Trophoblast cell (in vitro differentiated cells and primary cell): Measurements from ENCODE around the gene LUZP1.

Source experiments
- DNase-seq, 2 donors: peaks; one replicate each; pipeline ENCODE4 v3.0.0-alpha.2; 2016
- H2AFZ ChIP-seq: 2 replicates; pipeline ENCODE4 v1.6.1; 2013; ENCODE audit warnings: low read length, moderate library complexity, mild to moderate bottlenecking; ENCODE audit not compliant: insufficient read depth, poor library complexity
- H2AK5ac ChIP-seq: 2 replicates; pipeline ENCODE4 v1.6.1; 2013; ENCODE audit warnings: mild to moderate bottlenecking, low read length
- H2BK120ac ChIP-seq: 2 replicates; pipeline ENCODE4 v1.6.1; 2013; ENCODE audit warnings: low read length, mild to moderate bottlenecking, moderate library complexity; ENCODE audit not compliant: insufficient read depth, poor library complexity
- H2BK12ac ChIP-seq: 2 replicates; pipeline ENCODE4 v1.6.1; 2013; ENCODE audit warnings: mild to moderate bottlenecking, low read length, moderate library complexity
- H2BK5ac ChIP-seq: 2 replicates; pipeline ENCODE4 v1.6.1; 2013; ENCODE audit warnings: low read length, low read depth, moderate library complexity, mild to moderate bottlenecking; ENCODE audit not compliant: poor library complexity
- H3K14ac ChIP-seq: 2 replicates; pipeline ENCODE4 v1.6.1; 2013; ENCODE audit warnings: mild to moderate bottlenecking, low read length
- H3K18ac ChIP-seq: 2 replicates; pipeline ENCODE4 v1.6.1; 2013; ENCODE audit warnings: mild to moderate bottlenecking, low read length
- H3K23ac ChIP-seq: 2 replicates; pipeline ENCODE4 v1.6.1; 2013; ENCODE audit warnings: low read length
- H3K27ac ChIP-seq: 2 replicates; pipeline ENCODE4 v1.5.1; 2013; ENCODE audit warnings: low read depth, mild to moderate bottlenecking, inconsistent platforms, low read length, moderate library complexity
- H3K27me3 ChIP-seq: 2 replicates; pipeline ENCODE4 v1.6.1; 2013; ENCODE audit warnings: inconsistent platforms, mild to moderate bottlenecking, low read length, moderate library complexity; ENCODE audit not compliant: insufficient read depth
- H3K36me3 ChIP-seq, 2 experiments: 1 replicate in 1 of 2; 2 replicates in 1 of 2; pipeline ENCODE4 v1.6.1; 2013; ENCODE audit warnings: low read length in 2 of 2, mild to moderate bottlenecking in 2 of 2, moderate library complexity in 1 of 2; ENCODE audit not compliant: insufficient read depth in 2 of 2, control insufficient read depth in 1 of 2
- H3K4ac ChIP-seq: 2 replicates; pipeline ENCODE4 v1.6.1; 2013; ENCODE audit warnings: low read depth, mild to moderate bottlenecking, low read length, moderate library complexity
- H3K4me1 ChIP-seq, 2 experiments: 1 replicate in 1 of 2; 2 replicates in 1 of 2; pipeline ENCODE4 v1.6.1; 2013; ENCODE audit warnings: low read length in 2 of 2, mild to moderate bottlenecking in 2 of 2, moderate library complexity in 1 of 2; ENCODE audit not compliant: insufficient read depth in 2 of 2, control insufficient read depth in 1 of 2
- H3K4me2 ChIP-seq: 2 replicates; pipeline ENCODE4 v1.6.1; 2013; ENCODE audit warnings: inconsistent platforms, mild to moderate bottlenecking, low read length, moderate library complexity
- H3K4me3 ChIP-seq: 2 replicates; pipeline ENCODE4 v1.5.1; 2013; ENCODE audit warnings: mild to moderate bottlenecking, low read depth, low read length, inconsistent platforms
- H3K79me1 ChIP-seq: one replicate; pipeline ENCODE4 v1.6.1; 2013; ENCODE audit warnings: low read length
- H3K79me2 ChIP-seq: 2 replicates; pipeline ENCODE4 v1.6.1; 2013; ENCODE audit warnings: low read length, mild to moderate bottlenecking; ENCODE audit not compliant: control insufficient read depth, insufficient read depth, poor library complexity
- H3K9ac ChIP-seq: 2 replicates; pipeline ENCODE4 v1.6.1; 2013; ENCODE audit warnings: mild to moderate bottlenecking, low read length
- H3K9me3 ChIP-seq: 2 replicates; pipeline ENCODE4 v1.6.1; 2013; ENCODE audit warnings: low read depth, mild to moderate bottlenecking, control low read depth, inconsistent platforms, low read length; ENCODE audit not compliant: insufficient read depth
- H4K12ac ChIP-seq: 2 replicates; pipeline ENCODE4 v1.6.1; 2013; ENCODE audit warnings: low read depth, mild to moderate bottlenecking, low read length, moderate library complexity
- H4K8ac ChIP-seq: 2 replicates; pipeline ENCODE4 v1.6.1; 2013; ENCODE audit warnings: low read depth, mild to moderate bottlenecking, low read length, moderate library complexity
- H4K91ac ChIP-seq: one replicate; pipeline ENCODE4 v1.6.1; 2013; ENCODE audit warnings: low read depth, mild to moderate bottlenecking, low read length, moderate library complexity
- WGBS: extraction: QIAGEN DNeasy Blood & Tissue Kit; methylation state at CpG from one replicate; pipeline ENCODE4 v1.1.7; 2013; ENCODE audit warnings: missing lambda C conversion rate; ENCODE audit not compliant: insufficient read length, insufficient coverage; ENCODE audit errors: extremely low coverage; 5-methylcytosine and 5-hydroxymethylcytosine counted together

LUZP1 gene

GRCh38 chr1:23125489-23125888 is 43.2 kb downstream of the LUZP1 start:
- Histone ChIP-seq H3K18ac (no peak overlapping the region), H4K91ac (no peak overlapping the region), H2AK5ac (no peak overlapping the region), H3K79me2 (peaks cover 5% of the 10 kb centered on the region), H3K79me1 (no peaks in the 10 kb centered on the region), H3K4ac (peak overlapping the region; percentile 69), H3K23ac (no peak overlapping the region), H2BK12ac (no peak overlapping the region), H2BK120ac (no peak overlapping the region), H3K27me3 (no peaks in the 10 kb centered on the region), H3K36me3 (peaks cover 0 to 3% of the 10 kb centered on the region in 2 experiments), H3K4me2 (no peak overlapping the region), H3K27ac (no peak overlapping the region), H2AFZ (no peak overlapping the region), H3K4me3 (no peak overlapping the region), H4K8ac (no peak overlapping the region), H4K12ac (no peak overlapping the region), H3K9me3 (no peaks in the 10 kb centered on the region), H3K14ac (no peak overlapping the region), H3K9ac (no peak overlapping the region), H2BK5ac (no peak overlapping the region), H3K4me1 (peaks cover 2 to 15% of the 10 kb centered on the region in 2 experiments)
- no peak for DNase-seq
- WGBS: no CpG with 5 or more reads among the region's 4 CpGs

DNA sequence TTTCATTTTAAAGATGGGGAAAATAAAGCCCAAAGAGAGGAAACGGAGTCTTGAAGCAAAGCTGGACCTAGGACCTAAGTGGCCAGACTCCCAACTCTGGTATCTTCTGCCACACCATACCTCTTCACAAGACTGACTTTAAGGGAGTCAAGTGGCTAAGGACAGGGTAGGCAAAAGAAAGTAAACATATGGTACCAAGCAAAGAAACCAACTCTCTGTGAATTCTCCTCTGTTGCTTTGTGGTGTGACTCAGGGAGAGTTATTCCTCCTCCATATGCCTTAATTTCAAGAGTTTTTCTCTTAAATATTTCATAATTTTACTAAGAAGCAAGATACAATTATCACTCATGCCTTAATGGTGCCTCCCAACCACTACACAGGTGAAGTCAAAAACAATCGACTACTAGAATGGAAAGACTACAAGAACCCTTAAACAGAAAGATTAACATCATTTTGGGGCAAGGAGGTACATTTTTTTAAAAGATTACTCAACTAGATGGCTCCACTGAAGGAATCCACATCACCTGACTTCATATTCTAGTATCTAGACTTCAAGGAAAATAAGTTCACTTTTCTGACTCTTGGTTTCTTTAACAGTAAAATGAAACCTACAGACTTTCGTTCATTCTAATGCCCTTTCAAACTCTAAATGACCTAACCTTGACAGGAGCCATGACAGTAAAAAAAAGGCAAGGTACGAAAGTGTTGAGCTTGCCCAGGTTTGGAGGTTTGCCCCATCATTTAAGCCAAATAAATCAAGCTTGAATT is 44.2 kb downstream of the LUZP1 start:
- no peak overlapping the region for H4K8ac ChIP-seq
- no peak overlapping the region for H2BK12ac ChIP-seq
- H3K4me2 ChIP-seq: no peak overlapping the region
- no peak for DNase-seq
- no peak overlapping the region for H3K14ac ChIP-seq
- no peak overlapping the region for H2AFZ ChIP-seq
- peak overlapping the region; percentile 72 for H3K4ac ChIP-seq
- no peak overlapping the region for H3K18ac ChIP-seq
- H2BK5ac ChIP-seq: no peak overlapping the region
- no peak overlapping the region for H4K12ac ChIP-seq
- H3K36me3 ChIP-seq: peaks cover 0 to 5% of the 10 kb centered on the region in 2 experiments
- peaks cover 7% of the 10 kb centered on the region for H3K79me2 ChIP-seq
- H3K79me1 ChIP-seq: no peaks in the 10 kb centered on the region
- H2BK120ac ChIP-seq: no peak overlapping the region
- no peaks in the 10 kb centered on the region for H3K9me3 ChIP-seq
- no peak overlapping the region for H3K27ac ChIP-seq
- peaks cover 2 to 15% of the 10 kb centered on the region in 2 experiments for H3K4me1 ChIP-seq
- H3K4me3 ChIP-seq: no peak overlapping the region
- H3K23ac ChIP-seq: no peak overlapping the region
- H4K91ac ChIP-seq: no peak overlapping the region
- WGBS: no CpG with 5 or more reads among the region's 4 CpGs
- H3K27me3 ChIP-seq: no peaks in the 10 kb centered on the region
- no peak overlapping the region for H3K9ac ChIP-seq
- H2AK5ac ChIP-seq: no peak overlapping the region

- H3K36me3 ChIP-seq: peaks cover 0 to 3% of the 10 kb centered on the region in 2 experiments
- no peak overlapping the region for H3K4me2 ChIP-seq
- H3K23ac ChIP-seq: no peak overlapping the region
- H3K18ac ChIP-seq: no peak overlapping the region
- no peak overlapping the region for H2BK12ac ChIP-seq
- no peaks in the 10 kb centered on the region for H3K27me3 ChIP-seq
- H2AFZ ChIP-seq: no peak overlapping the region
- H3K27ac ChIP-seq: no peak overlapping the region
- H3K4me3 ChIP-seq: no peak overlapping the region
- DNase-seq: no peak
- H4K12ac ChIP-seq: no peak overlapping the region
- no peak overlapping the region for H2BK120ac ChIP-seq
- no peak overlapping the region for H4K8ac ChIP-seq
- H3K9me3 ChIP-seq: no peaks in the 10 kb centered on the region
- H3K79me2 ChIP-seq: peaks cover 7% of the 10 kb centered on the region
- no peak overlapping the region for H2AK5ac ChIP-seq
- peaks cover 2 to 15% of the 10 kb centered on the region in 2 experiments for H3K4me1 ChIP-seq
- no peaks in the 10 kb centered on the region for H3K79me1 ChIP-seq
- H3K14ac ChIP-seq: no peak overlapping the region
- H2BK5ac ChIP-seq: no peak overlapping the region
- no peak overlapping the region for H4K91ac ChIP-seq
- H3K4ac ChIP-seq: peak overlapping the region; percentile 75
- no peak overlapping the region for H3K9ac ChIP-seq
Measured at GRCh38 chr1:23123528-23123927, 45.1 kb downstream of the LUZP1 start.

DNA sequence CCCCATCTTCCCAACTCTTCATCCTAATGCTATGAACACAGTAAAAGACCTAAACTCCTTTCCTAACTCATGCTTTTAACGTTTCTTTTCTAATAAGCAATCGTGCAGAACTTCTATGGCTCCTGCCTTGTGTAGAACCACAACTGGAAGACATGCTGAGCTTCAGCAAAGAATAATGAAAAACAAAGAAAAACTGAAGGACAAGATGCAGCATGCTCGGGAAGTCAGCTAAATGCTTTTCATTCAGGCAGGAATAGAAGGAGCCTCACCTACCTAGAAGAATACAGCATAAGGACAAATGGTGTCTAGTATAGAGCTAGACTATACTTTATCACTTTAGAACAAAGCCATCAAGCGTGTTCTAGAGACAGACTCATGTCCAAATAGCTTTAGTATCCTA is 45.9 kb downstream of the LUZP1 start:
- no CpG with 5 or more reads among the region's 4 CpGs for WGBS
- H3K23ac ChIP-seq: no peak overlapping the region
- no peak overlapping the region for H2BK5ac ChIP-seq
- H4K8ac ChIP-seq: no peak overlapping the region
- H3K4me3 ChIP-seq: no peak overlapping the region
- H3K27ac ChIP-seq: no peak overlapping the region
- H3K18ac ChIP-seq: no peak overlapping the region
- H3K14ac ChIP-seq: no peak overlapping the region
- H2AK5ac ChIP-seq: no peak overlapping the region
- peaks cover 0 to 3% of the 10 kb centered on the region in 2 experiments for H3K36me3 ChIP-seq
- no peak overlapping the region for H3K4me2 ChIP-seq
- no peak overlapping the region for H2AFZ ChIP-seq
- no peak overlapping the region for H2BK120ac ChIP-seq
- H3K27me3 ChIP-seq: no peaks in the 10 kb centered on the region
- H3K9me3 ChIP-seq: no peaks in the 10 kb centered on the region
- no peak overlapping the region for H4K12ac ChIP-seq
- peaks cover 2 to 15% of the 10 kb centered on the region in 2 experiments for H3K4me1 ChIP-seq
- peak overlapping the region; percentile 9 for H3K4ac ChIP-seq
- H3K9ac ChIP-seq: no peak overlapping the region
- H2BK12ac ChIP-seq: no peak overlapping the region
- H3K79me1 ChIP-seq: no peaks in the 10 kb centered on the region
- DNase-seq: no peak
- peaks cover 9% of the 10 kb centered on the region for H3K79me2 ChIP-seq
- no peak overlapping the region for H4K91ac ChIP-seq
